Testis (tissue), 2 donors: ENCODE data around the gene TNNC2.

Source experiments
- POLR2A ChIP-seq: fragments of 450-650 bp; IDR thresholded peaks from one replicate; pipeline ENCODE4 v1.6.1; 2017; ENCODE audit warnings: antibody characterized with exemption, mild to moderate bottlenecking, moderate library complexity
- TF ChIP-seq, protein P1 (sequence below), 3 experiments: fragments of 450-650 bp in 2 of 3; fragments of 200-600 bp in 1 of 3; sonication (generic) in 1 of 3; IDR thresholded peaks; one replicate each; pipeline ENCODE4 v1.5.1; 2016 to 2019; ENCODE audit warnings: antibody characterized with exemption in 3 of 3, mild to moderate bottlenecking in 2 of 3, moderate library complexity in 1 of 3

DNA sequence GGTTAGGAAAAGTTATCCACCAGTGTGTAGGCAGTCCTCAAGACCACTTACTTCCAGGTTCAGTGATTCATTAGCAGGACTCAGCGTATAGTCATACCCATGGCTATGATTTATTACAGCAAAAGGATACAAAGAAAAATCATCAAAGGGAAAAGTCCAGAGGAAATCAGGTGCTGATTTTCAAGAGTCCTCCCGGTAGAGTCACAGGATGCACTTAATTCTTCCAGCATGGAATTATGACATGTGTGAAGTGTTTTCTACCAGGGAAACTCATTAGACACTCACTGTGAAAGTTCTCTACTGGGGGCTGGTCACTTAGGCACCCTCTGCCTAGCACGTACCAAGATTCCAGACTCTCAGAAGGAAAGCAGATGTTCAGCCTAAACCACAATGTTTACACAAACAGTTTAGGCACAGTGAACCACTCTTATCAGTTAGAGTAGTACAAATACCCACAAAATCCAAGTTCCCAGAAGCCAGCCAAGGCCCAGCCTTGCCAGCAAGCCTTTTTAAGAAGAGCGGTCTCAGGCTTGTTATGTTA, 45.7 kb downstream of the TNNC2 start:
- TF ChIP-seq, protein P1, sequence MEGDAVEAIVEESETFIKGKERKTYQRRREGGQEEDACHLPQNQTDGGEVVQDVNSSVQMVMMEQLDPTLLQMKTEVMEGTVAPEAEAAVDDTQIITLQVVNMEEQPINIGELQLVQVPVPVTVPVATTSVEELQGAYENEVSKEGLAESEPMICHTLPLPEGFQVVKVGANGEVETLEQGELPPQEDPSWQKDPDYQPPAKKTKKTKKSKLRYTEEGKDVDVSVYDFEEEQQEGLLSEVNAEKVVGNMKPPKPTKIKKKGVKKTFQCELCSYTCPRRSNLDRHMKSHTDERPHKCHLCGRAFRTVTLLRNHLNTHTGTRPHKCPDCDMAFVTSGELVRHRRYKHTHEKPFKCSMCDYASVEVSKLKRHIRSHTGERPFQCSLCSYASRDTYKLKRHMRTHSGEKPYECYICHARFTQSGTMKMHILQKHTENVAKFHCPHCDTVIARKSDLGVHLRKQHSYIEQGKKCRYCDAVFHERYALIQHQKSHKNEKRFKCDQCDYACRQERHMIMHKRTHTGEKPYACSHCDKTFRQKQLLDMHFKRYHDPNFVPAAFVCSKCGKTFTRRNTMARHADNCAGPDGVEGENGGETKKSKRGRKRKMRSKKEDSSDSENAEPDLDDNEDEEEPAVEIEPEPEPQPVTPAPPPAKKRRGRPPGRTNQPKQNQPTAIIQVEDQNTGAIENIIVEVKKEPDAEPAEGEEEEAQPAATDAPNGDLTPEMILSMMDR (IDR thresholded peaks at IDR 0.05) = no peak
- no peak for TF ChIP-seq POLR2A
